NCI-H187 treated with DMSO at 0.1 percent for 48 hours (cell line): ENCODE results near the gene FAM222A.

ENCODE experiments used
- DNase-seq: peaks from one replicate; lab custom pipeline; 2025; lab: John Stamatoyannopoulos, UW

FAM222A gene

GRCh38 chr12:109737126-109737525 lies 23.5 kb downstream of the FAM222A start:
- no peak for DNase-seq

- DNase-seq, result no peak
These were observed 24.0 kb downstream of the FAM222A start for GRCh38 chr12:109737631-109738030.

GRCh38 chr12:109738209-109738608 lies 24.6 kb downstream of the FAM222A start:
- no peak for DNase-seq

- DNase-seq, result no peak
These were observed 25.4 kb downstream of the FAM222A start for GRCh38 chr12:109738878-109739665.

GRCh38 chr12:109739747-109740693 lies 26.4 kb downstream of the FAM222A start:
- no peak for DNase-seq

GRCh38 chr12:109740694-109741245 lies 27.1 kb downstream of the FAM222A start:
- DNase-seq, result no peak

- no peak for DNase-seq
These were observed 27.8 kb downstream of the FAM222A start for GRCh38 chr12:109741286-109741969.

GRCh38 chr12:109741970-109742703 lies 28.5 kb downstream of the FAM222A start:
- DNase-seq, result no peak

GRCh38 chr12:109743076-109743910 lies 29.7 kb downstream of the FAM222A start:
- DNase-seq, result no peak

- no peak for DNase-seq
These were observed 30.4 kb downstream of the FAM222A start for GRCh38 chr12:109744026-109744425.

GRCh38 chr12:109744986-109745942 lies 31.6 kb downstream of the FAM222A start:
- DNase-seq, result no peak

- no peak for DNase-seq
These were observed 38.8 kb downstream of the FAM222A start for GRCh38 chr12:109752117-109753053.

GRCh38 chr12:109753054-109753401 lies 39.4 kb downstream of the FAM222A start:
- DNase-seq, result no peak

- DNase-seq, result no peak
These were observed 40.3 kb downstream of the FAM222A start for GRCh38 chr12:109753959-109754358.

GRCh38 chr12:109756457-109756856 lies 42.8 kb downstream of the FAM222A start:
- no peak for DNase-seq

- no peak for DNase-seq
These were observed 44.1 kb downstream of the FAM222A start for GRCh38 chr12:109757671-109758265.
